H1 (cell line): Measurements from ENCODE around the gene OR2L13.

Experiments used
- ATF2 ChIP-seq: IDR thresholded peaks from 2 replicates; pipeline ENCODE4 v1.6.1; 2012; ENCODE audit warnings: low read length, inconsistent platforms
- CBX5 ChIP-seq: fragments of 300-800, 300-1000 bp; sonication (generic); IDR thresholded peaks from 2 replicates; pipeline ENCODE4 v1.7.1; 2016; ENCODE audit warnings: antibody characterized with exemption, low read length, low read depth
- CHD7 ChIP-seq: fragments of 300-600 bp; sonication (generic); IDR thresholded peaks from 2 replicates; pipeline ENCODE4 v1.7.1; 2012; ENCODE audit warnings: low read length, moderate library complexity, mild to moderate bottlenecking, inconsistent platforms; ENCODE audit not compliant: insufficient replicate concordance
- CTCF ChIP-seq, 3 experiments: IDR thresholded peaks; 1 replicate in 2 of 3; 2 replicates in 1 of 3; pipeline versions ENCODE4 v1.5.1 to v1.6.1; 2011; ENCODE audit warnings: low read length in 3 of 3, mild to moderate bottlenecking in 3 of 3, inconsistent platforms in 2 of 3, low read depth in 1 of 3, moderate library complexity in 1 of 3; ENCODE audit not compliant: insufficient read depth in 1 of 3; ENCODE audit errors: control extremely low read depth in 1 of 3
- EGR1 ChIP-seq: IDR thresholded peaks from 2 replicates; pipeline ENCODE4 v1.6.1; 2011; ENCODE audit warnings: low read depth, low read length, borderline replicate concordance
- EP300 ChIP-seq, 2 experiments: IDR thresholded peaks; 1 replicate in 1 of 2; 2 replicates in 1 of 2; pipeline ENCODE4 v1.6.1; 2011 to 2012; ENCODE audit warnings: low read depth in 2 of 2, low read length in 2 of 2, mild to moderate bottlenecking in 2 of 2, borderline replicate concordance in 1 of 2, inconsistent platforms in 1 of 2, moderate library complexity in 1 of 2
- EZH2 ChIP-seq: fragments of 200-600 bp; sonication (generic); IDR thresholded peaks from 2 replicates; pipeline ENCODE4 v1.7.1; 2012; ENCODE audit warnings: low read depth, mild to moderate bottlenecking, moderate library complexity, low read length, inconsistent platforms; ENCODE audit not compliant: severe bottlenecking
- HDAC2 ChIP-seq, 2 experiments: fragments of 300-600 bp in 1 of 2; sonication (generic) in 1 of 2; IDR thresholded peaks; 2 replicates each; pipeline ENCODE4 v1.6.1; 2011 to 2012; ENCODE audit warnings: low read depth in 2 of 2, low read length in 2 of 2, mild to moderate bottlenecking in 2 of 2, moderate library complexity in 2 of 2, borderline replicate concordance in 1 of 2, inconsistent platforms in 1 of 2
- PHF8 ChIP-seq: fragments of 200-600 bp; sonication (generic); conservative IDR thresholded peaks from 2 replicates; pipeline ENCODE4 v1.7.1; 2012; ENCODE audit warnings: low read depth, mild to moderate bottlenecking, inconsistent platforms, low read length, moderate library complexity
- POLR2AphosphoS5 ChIP-seq: IDR thresholded peaks from 2 replicates; pipeline ENCODE4 v1.6.1; 2011; ENCODE audit warnings: low read depth, low read length
- SIN3A ChIP-seq, 2 experiments: IDR thresholded peaks in 1 of 2; conservative IDR thresholded peaks in 1 of 2; 2 replicates each; pipeline ENCODE4 v1.6.1; 2011 to 2012; ENCODE audit warnings: low read length in 2 of 2, improper control_type of control experiment in 1 of 2, low read depth in 1 of 2, mild to moderate bottlenecking in 1 of 2
- SP1 ChIP-seq: IDR thresholded peaks from 2 replicates; pipeline ENCODE4 v1.6.1; 2011; ENCODE audit warnings: low read depth, low read length
- SUZ12 ChIP-seq: fragments of 200-600 bp; sonication (generic); IDR thresholded peaks from 2 replicates; pipeline ENCODE4 v1.6.1; 2012; ENCODE audit warnings: mild to moderate bottlenecking, inconsistent platforms, low read length, moderate library complexity, mixed read lengths
- TAF1 ChIP-seq: IDR thresholded peaks from 2 replicates; pipeline ENCODE4 v1.6.1; 2011; ENCODE audit warnings: mild to moderate bottlenecking, low read depth, low read length

GRCh38 chr1:248055261-248055660 is 39.7 kb upstream of the OR2L13 start:
- TF ChIP-seq SUZ12 = no peak
- TF ChIP-seq SIN3A (conservative IDR thresholded peaks at IDR 0.05 in 1 of 2, IDR thresholded peaks at IDR 0.05 in 1 of 2; ENCODE audit: low read depth in 1 of 2, low read length in 2 of 2) = no peak
- no peak for TF ChIP-seq HDAC2 (IDR thresholded peaks at IDR 0.05; ENCODE audit: borderline replicate concordance in 1 of 2, low read depth in 2 of 2, low read length in 2 of 2)
- no peak for TF ChIP-seq POLR2AphosphoS5
- no peak for TF ChIP-seq SP1
- no peak for TF ChIP-seq TAF1
- TF ChIP-seq PHF8 = no peak
- no peak for TF ChIP-seq EGR1
- no peak for TF ChIP-seq EZH2
- no peak for TF ChIP-seq ATF2
- TF ChIP-seq CHD7 = no peak
- TF ChIP-seq CTCF (IDR thresholded peaks at IDR 0.05; ENCODE audit: control extremely low read depth in 1 of 3, insufficient read depth in 1 of 3, low read depth in 1 of 3, low read length in 3 of 3) = no peak
- no peak for TF ChIP-seq CBX5
- TF ChIP-seq EP300 (IDR thresholded peaks at IDR 0.05; ENCODE audit: borderline replicate concordance in 1 of 2, low read depth in 2 of 2, low read length in 2 of 2) = no peak
